ENCODE results near the gene RYR3. TPM values are rescaled to one million over a fixed set of nuclear protein-coding genes. Genes with fewer than 3 reads are reported as not detected.

The RYR3 gene
- total RNA-seq, 1 donor from 2014 or later: 2.2 TPM

- H3K27ac Mint-ChIP-seq: no peak overlapping the region
- H3K36me3 Mint-ChIP-seq: no peaks in the 10 kb centered on the region
- no peaks in the 10 kb centered on the region for H3K9me3 Mint-ChIP-seq
- TF ChIP-seq, protein P1, sequence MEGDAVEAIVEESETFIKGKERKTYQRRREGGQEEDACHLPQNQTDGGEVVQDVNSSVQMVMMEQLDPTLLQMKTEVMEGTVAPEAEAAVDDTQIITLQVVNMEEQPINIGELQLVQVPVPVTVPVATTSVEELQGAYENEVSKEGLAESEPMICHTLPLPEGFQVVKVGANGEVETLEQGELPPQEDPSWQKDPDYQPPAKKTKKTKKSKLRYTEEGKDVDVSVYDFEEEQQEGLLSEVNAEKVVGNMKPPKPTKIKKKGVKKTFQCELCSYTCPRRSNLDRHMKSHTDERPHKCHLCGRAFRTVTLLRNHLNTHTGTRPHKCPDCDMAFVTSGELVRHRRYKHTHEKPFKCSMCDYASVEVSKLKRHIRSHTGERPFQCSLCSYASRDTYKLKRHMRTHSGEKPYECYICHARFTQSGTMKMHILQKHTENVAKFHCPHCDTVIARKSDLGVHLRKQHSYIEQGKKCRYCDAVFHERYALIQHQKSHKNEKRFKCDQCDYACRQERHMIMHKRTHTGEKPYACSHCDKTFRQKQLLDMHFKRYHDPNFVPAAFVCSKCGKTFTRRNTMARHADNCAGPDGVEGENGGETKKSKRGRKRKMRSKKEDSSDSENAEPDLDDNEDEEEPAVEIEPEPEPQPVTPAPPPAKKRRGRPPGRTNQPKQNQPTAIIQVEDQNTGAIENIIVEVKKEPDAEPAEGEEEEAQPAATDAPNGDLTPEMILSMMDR (conservative IDR thresholded peaks at IDR 0.05): no peak
- H3K4me1 Mint-ChIP-seq (ENCODE audit: unreplicated experiment): no peaks in the 10 kb centered on the region
- no peak overlapping the region for H3K4me3 Mint-ChIP-seq
- no peaks in the 10 kb centered on the region for H3K27me3 Mint-ChIP-seq
- no peak for DNase-seq (ENCODE audit: extremely low spot score, unreplicated experiment)
These were observed 536.1 kb downstream of the RYR3 start for GRCh38 chr15:33846862-33847261.

DNA sequence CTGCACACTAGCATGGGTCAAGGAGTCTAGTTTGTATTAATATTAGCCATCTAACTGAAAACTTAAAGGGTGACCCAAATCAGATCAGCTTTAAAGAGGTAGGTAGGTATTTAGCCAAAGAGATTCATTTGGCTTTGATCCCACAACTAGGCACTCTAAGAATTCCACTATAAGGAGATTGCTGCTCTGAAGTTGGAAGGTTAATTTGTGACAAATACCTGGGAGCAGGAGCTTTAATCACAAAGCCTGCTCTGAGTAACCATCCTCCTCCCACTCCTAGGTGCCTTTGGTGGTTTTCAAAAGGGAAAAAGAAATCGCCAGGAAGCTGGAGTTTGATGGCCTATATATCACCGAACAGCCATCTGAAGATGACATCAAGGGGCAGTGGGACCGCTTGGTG, 537.2 kb downstream of the RYR3 start:
- Mint-ChIP-seq H3K27ac (no peak overlapping the region), H3K9me3 (peaks cover 3% of the 10 kb centered on the region), H3K27me3 (no peaks in the 10 kb centered on the region), H3K4me3 (no peak overlapping the region), H3K36me3 (no peaks in the 10 kb centered on the region), H3K4me1 (ENCODE audit: unreplicated experiment) (no peaks in the 10 kb centered on the region)
- DNase-seq (ENCODE audit: extremely low spot score, unreplicated experiment): no peak
- TF ChIP-seq, protein P1 (conservative IDR thresholded peaks at IDR 0.05): no peak

DNA sequence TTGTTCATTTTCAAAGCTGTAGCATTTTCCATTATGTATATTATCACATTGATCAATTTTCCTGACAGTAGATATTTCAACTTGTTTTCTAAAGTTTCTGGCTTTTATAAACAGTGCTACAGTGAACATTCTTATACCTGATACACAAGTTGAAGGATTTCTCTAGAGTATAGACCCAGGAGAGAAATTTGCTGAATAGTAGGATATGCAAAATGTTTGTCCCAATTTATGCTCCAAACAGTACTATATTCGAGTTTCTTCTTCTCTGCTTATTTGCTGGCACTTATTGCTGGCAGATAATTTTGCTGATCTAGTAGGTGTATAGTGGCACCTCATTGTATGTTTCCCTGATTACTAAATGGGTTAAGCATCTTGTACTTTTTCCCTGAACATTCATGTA, 540.3 kb downstream of the RYR3 start:
- TF ChIP-seq, protein P1 (conservative IDR thresholded peaks at IDR 0.05): no peak
- H3K4me3 Mint-ChIP-seq: no peak overlapping the region

GRCh38 chr15:33852094-33852493, 541.3 kb downstream of the RYR3 start:
- Mint-ChIP-seq H3K4me1 (ENCODE audit: unreplicated experiment) (no peaks in the 10 kb centered on the region), H3K9me3 (peaks cover 4% of the 10 kb centered on the region), H3K27ac (no peak overlapping the region), H3K36me3 (no peaks in the 10 kb centered on the region), H3K27me3 (no peaks in the 10 kb centered on the region), H3K4me3 (no peak overlapping the region)
- TF ChIP-seq, protein P1 (conservative IDR thresholded peaks at IDR 0.05): no peak
- DNase-seq (ENCODE audit: extremely low spot score, unreplicated experiment): no peak

More for the DNA sequence above, 540.3 kb downstream of the RYR3 start:
- Mint-ChIP-seq H3K27me3 (no peaks in the 10 kb centered on the region), H3K4me1 (ENCODE audit: unreplicated experiment) (no peaks in the 10 kb centered on the region), H3K27ac (no peak overlapping the region), H3K36me3 (no peaks in the 10 kb centered on the region), H3K9me3 (peaks cover 4% of the 10 kb centered on the region)
- DNase-seq (ENCODE audit: extremely low spot score, unreplicated experiment): no peak

DNA sequence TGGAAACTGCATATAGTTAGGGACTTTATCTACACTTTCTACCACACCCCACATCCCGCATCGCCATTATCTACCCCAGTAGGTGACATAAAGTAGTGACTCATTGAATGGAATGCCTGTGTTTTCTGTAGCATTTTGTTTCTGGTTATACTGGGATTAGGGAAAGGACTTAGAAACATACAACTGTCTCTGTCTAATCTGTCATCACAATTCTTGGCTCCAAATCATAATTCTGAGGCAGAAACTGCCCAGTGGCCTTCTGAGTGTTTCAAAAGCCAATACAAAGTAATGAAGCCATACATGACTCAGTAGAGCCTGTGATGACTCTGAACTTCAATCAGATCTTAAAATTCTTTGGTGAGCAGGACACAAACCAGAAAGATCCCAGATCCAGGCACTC, 541.8 kb downstream of the RYR3 start:
- Mint-ChIP-seq H3K36me3 (no peaks in the 10 kb centered on the region), H3K27me3 (no peaks in the 10 kb centered on the region), H3K4me1 (ENCODE audit: unreplicated experiment) (no peaks in the 10 kb centered on the region), H3K9me3 (peaks cover 4% of the 10 kb centered on the region), H3K27ac (peak overlapping the region; percentile 22), H3K4me3 (no peak overlapping the region)
- no peak for DNase-seq (ENCODE audit: extremely low spot score, unreplicated experiment)
- TF ChIP-seq, protein P1 (conservative IDR thresholded peaks at IDR 0.05): no peak

DNA sequence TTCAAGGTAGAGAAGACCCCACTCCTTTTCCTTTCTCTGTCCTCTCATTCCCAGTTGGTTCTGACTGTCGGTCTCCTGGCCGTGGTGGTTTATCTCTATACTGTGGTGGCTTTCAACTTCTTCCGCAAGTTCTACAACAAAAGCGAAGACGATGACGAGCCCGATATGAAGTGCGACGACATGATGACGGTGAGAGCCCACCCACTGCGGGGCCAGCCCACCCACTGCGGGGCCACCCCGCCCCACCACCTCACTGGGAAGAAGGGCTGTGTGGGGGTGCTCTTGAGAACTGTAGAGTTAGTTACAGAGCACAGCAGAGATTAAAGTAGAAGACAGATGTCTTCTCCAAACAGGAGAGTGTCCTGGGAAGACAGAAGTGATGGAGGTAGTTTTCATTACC, 547.0 kb downstream of the RYR3 start:
- TF ChIP-seq, protein P1 (conservative IDR thresholded peaks at IDR 0.05): no peak
- H3K27me3 Mint-ChIP-seq: no peaks in the 10 kb centered on the region
- H3K36me3 Mint-ChIP-seq: peaks cover 8% of the 10 kb centered on the region
- peaks cover 4% of the 10 kb centered on the region for H3K9me3 Mint-ChIP-seq
- H3K4me1 Mint-ChIP-seq (ENCODE audit: unreplicated experiment): no peaks in the 10 kb centered on the region
- H3K27ac Mint-ChIP-seq: no peak overlapping the region
- H3K4me3 Mint-ChIP-seq: no peak overlapping the region
- no peak for DNase-seq (ENCODE audit: extremely low spot score, unreplicated experiment)

All from type B pancreatic cell (in vitro differentiated cells).